Duodenal mucosa (tissue), 2 donors: Measurements from ENCODE around the gene ME3.
A peak's percentile ranks its signal among the peaks of the same experiment; 100 is the strongest.

ENCODE experiments used
- H3K27ac ChIP-seq: one replicate; pipeline ENCODE4 v1.7.0; 2013; ENCODE audit warnings: low read depth, low read length
- H3K27me3 ChIP-seq, 2 donors: one replicate each; pipeline ENCODE4 v1.7.0; 2013; ENCODE audit warnings: low read length in 2 of 2, control low read depth in 1 of 2; ENCODE audit not compliant: insufficient read depth in 2 of 2, control insufficient read depth in 1 of 2
- H3K36me3 ChIP-seq, 2 donors: one replicate each; pipeline ENCODE4 v1.7.0; 2013; ENCODE audit warnings: low read length in 2 of 2, control low read depth in 1 of 2; ENCODE audit not compliant: insufficient read depth in 2 of 2, control insufficient read depth in 1 of 2
- H3K4me1 ChIP-seq, 2 donors: one replicate each; pipeline ENCODE4 v1.7.0; 2013; ENCODE audit warnings: low read length in 2 of 2, control low read depth in 1 of 2; ENCODE audit not compliant: insufficient read depth in 2 of 2, control insufficient read depth in 1 of 2
- H3K4me3 ChIP-seq, 2 donors: one replicate each; pipeline ENCODE4 v1.7.0; 2013; ENCODE audit warnings: low read length in 2 of 2, low read depth in 1 of 2
- H3K9ac ChIP-seq, 2 donors: one replicate each; pipeline ENCODE4 v1.7.0; 2013; ENCODE audit warnings: low read length in 2 of 2, low read depth in 1 of 2
- H3K9me3 ChIP-seq, 2 donors: one replicate each; pipeline ENCODE4 v1.7.0; 2013; ENCODE audit warnings: low read length in 2 of 2, control low read depth in 1 of 2; ENCODE audit not compliant: control insufficient read depth in 1 of 2

ME3 gene

DNA sequence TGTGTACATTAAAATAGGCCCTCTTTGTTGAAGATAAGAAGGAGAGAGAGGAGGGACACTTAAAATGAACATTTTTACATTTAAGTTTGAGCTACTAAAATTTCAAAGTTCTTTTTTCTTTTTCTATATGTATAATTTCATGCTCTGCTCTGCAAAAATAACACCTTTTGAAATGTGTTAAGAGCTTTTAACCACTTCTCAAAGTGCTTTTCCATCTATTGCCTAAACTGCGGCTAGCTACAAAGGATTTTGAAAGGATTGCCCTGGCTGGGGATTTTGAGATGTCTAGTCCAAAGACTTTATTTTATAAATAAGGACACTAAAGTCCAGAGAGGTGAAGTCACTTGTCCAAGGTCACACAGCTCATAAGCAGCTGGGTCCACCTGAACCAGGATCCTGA lies 159.3 kb downstream of the ME3 start:
- Histone ChIP-seq H3K27ac (no peak overlapping the region), H3K4me3 (no peak overlapping the region), H3K4me1 (peaks cover 34 to 37% of the 10 kb centered on the region in 2 donors), H3K9me3 (peaks cover 0 to 6% of the 10 kb centered on the region in 2 donors), H3K27me3 (no peaks in the 10 kb centered on the region), H3K9ac (no peak overlapping the region), H3K36me3 (no peaks in the 10 kb centered on the region)

DNA sequence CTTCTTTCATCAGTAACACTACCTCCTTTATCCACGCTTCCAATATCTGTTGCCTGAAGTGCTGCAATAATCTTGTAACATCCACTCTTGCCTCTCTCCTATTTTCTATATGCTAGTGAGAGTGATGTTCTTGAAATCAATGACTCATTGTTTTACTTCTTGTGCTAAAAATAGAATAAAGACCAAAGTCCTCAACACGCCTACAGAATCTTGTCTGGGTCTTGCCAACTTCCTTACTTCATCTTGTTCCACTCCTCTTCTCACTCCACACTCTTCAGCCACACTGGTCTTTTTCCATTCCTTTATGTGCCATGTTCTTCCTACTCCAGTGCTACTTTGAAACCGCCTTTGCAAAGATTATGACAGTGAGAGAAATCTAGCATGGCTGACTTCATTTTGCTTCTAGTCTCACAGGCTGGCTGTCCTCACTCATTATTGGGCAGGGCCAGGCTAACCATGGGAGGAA lies 161.3 kb downstream of the ME3 start:
- no peaks in the 10 kb centered on the region for H3K27me3 ChIP-seq
- H3K27ac ChIP-seq, result no peak overlapping the region
- no peaks in the 10 kb centered on the region for H3K36me3 ChIP-seq
- H3K9me3 ChIP-seq, result peaks cover 0 to 6% of the 10 kb centered on the region in 2 donors
- peaks cover 36 to 43% of the 10 kb centered on the region in 2 donors for H3K4me1 ChIP-seq
- no peak overlapping the region for H3K9ac ChIP-seq
- no peak overlapping the region for H3K4me3 ChIP-seq

DNA sequence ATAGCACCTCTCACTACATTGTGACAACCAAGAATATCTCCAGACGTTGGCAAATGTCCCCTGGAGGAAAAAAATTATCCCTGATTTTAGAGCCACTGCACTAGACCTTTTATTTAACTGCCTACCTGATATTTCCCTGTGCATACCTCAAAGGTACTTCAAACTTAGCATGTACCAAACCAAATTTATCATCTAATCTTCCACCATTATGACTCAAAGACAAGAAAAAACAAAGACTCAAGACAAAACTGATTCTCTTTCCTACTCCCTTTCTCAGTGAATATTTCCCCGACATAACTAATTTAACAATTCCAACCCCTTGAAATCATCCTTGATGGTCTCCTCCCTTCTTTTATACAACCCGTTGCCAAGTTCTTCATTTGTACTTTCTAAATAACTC lies 161.7 kb downstream of the ME3 start:
- Histone ChIP-seq H3K9me3 (peaks cover 0 to 6% of the 10 kb centered on the region in 2 donors), H3K4me3 (no peak overlapping the region), H3K9ac (no peak overlapping the region), H3K36me3 (no peaks in the 10 kb centered on the region), H3K27me3 (no peaks in the 10 kb centered on the region), H3K4me1 (peaks cover 36 to 43% of the 10 kb centered on the region in 2 donors), H3K27ac (no peak overlapping the region)

DNA sequence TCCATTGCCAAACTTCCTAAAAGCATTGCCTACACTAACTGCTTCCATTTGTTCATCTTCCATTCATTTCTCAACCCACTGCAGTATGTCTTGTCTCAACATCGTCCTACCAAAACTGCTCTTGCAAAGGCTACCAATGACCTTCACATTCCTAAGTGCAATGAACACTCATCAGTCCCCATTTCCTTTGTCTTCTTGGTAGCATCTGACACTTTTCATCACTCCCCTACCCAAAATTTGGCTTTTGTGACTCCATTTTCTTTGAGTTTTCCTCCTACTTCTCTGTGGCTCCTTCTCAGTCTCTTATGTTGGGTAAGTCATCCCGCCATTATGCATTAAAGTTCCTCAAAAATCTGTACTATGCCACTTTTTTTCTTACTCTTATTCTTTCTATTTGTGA lies 162.3 kb downstream of the ME3 start:
- Histone ChIP-seq H3K9me3 (peaks cover 0 to 6% of the 10 kb centered on the region in 2 donors), H3K4me3 (no peak overlapping the region), H3K9ac (no peak overlapping the region), H3K36me3 (no peaks in the 10 kb centered on the region), H3K27ac (no peak overlapping the region), H3K27me3 (no peaks in the 10 kb centered on the region), H3K4me1 (peaks cover 36 to 43% of the 10 kb centered on the region in 2 donors)

DNA sequence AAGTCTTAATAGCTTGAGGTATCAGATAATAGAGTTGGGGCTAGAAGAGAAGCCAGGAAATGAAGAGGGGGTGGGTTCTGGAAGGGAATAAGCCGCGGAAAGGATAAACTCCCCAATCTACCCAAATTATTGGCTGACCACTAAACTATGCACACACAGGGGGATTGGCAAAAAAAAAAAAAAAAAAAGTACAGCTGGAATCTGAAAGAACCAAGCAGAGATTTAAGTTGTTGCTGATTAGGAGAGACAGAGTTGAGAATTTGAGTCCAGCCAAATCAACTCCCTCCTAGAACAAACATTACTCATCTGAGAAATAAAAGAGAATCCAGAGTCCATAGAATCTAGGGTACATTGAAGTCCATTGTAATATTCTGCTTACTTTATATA lies 162.8 kb downstream of the ME3 start:
- H3K9me3 ChIP-seq, result peaks cover 0 to 6% of the 10 kb centered on the region in 2 donors
- peaks cover 36 to 43% of the 10 kb centered on the region in 2 donors for H3K4me1 ChIP-seq
- no peak overlapping the region for H3K9ac ChIP-seq
- peak overlapping the region; percentile 34 to 37 for H3K4me3 ChIP-seq
- no peaks in the 10 kb centered on the region for H3K27me3 ChIP-seq
- no peak overlapping the region for H3K27ac ChIP-seq
- no peaks in the 10 kb centered on the region for H3K36me3 ChIP-seq

DNA sequence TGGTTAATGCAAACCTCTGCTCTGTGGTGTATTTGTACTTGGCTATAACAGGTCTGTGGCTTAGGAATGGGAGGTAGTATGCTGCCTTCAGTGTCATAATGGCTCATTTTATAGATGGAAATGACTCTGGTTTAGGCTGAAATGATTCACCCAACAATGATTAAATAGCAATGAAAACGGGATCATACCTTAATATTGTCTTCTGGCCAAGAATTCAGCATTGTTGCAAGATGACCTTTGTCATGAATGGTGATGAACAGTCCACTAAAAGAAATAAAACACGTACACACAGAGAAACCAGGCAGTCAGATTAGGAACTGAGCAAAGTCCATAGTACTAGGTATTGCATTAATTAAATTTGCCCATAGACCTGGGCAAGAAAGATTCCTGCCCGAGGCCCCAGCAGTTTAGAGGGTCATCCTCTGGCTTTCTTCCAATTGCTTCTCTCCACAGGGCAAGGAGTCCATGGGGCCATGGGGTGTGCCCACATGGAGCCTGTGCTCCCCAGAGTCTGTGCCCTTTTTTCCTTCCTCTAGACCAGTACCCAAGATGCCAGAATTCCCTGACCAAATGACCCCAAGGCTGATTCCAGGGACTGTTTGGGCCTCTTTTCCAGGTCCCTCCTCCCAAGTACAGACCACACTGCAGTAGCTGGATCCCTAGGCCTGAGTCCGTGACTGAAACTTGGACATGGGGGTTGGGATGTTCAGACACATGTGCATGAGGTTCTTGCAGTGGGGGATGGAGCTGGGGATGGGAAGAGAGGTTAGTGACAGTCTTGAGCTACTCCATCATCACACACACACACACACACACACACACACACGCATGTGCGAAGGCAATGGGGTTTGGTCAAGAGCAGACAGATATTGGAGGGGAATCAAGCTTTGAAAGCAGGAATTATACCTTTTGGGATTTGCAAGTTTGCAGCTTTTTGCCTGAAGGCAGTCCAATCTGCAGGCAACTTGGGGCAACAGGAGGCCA lies 163.5 kb downstream of the ME3 start:
- H3K9ac ChIP-seq, result no peak overlapping the region
- peaks cover 0 to 6% of the 10 kb centered on the region in 2 donors for H3K9me3 ChIP-seq
- H3K36me3 ChIP-seq, result no peaks in the 10 kb centered on the region
- peak overlapping the region; percentile 34 to 37 for H3K4me3 ChIP-seq
- H3K27ac ChIP-seq, result no peak overlapping the region
- H3K27me3 ChIP-seq, result no peaks in the 10 kb centered on the region
- peaks cover 36 to 43% of the 10 kb centered on the region in 2 donors for H3K4me1 ChIP-seq

DNA sequence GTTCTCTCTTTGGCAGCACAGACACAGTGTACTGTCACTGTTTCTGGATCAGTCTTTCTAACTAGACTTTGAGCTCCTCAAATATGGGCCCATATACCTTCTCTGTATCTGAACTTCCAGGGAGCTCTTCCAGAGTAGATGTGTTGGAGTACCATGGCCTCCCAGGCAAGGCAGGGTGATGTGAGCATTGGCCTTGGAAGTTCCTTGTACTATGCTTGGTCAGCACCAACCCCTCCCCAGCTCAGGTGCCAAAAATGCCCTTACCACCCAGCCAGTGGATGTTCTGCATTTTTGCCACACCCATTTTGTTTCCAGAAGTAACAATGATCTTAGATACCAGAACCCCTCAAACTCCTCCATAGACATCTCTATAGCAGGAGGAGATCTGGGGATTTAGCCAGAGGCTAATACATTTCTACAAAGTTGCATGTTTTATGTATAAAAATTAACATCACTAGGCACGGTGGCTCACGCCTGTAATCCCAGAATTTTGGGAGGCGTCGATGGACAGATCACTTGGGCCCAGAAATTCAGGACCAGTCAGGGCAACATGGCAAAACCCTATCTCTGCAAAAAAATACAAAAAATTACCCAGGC lies 165.1 kb downstream of the ME3 start:
- H3K36me3 ChIP-seq, result no peaks in the 10 kb centered on the region
- peaks cover 0 to 6% of the 10 kb centered on the region in 2 donors for H3K9me3 ChIP-seq
- no peak overlapping the region for H3K4me3 ChIP-seq
- peaks cover 36 to 38% of the 10 kb centered on the region in 2 donors for H3K4me1 ChIP-seq
- H3K27ac ChIP-seq, result no peak overlapping the region
- no peak overlapping the region for H3K9ac ChIP-seq
- H3K27me3 ChIP-seq, result no peaks in the 10 kb centered on the region

DNA sequence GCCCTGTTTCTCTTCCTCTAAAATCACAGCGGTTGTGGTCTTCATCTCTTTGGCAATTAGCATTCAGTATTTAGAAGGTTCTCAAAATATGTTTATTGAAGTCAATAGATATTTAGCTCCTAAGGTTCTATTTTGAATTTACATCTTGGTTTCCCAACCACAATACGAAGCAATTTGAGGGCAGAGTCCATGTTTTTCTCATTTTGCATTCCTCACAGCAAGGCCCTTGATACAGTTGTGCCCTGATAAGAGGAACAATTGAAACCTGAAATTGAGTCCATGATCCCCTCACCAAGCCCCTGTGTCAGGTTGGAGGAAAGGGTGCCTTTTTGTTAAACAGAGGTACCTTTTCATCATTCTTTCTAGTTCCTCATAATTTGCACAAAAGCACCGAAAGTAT lies 166.2 kb downstream of the ME3 start:
- Histone ChIP-seq H3K36me3 (no peaks in the 10 kb centered on the region), H3K27me3 (no peaks in the 10 kb centered on the region), H3K9me3 (no peaks in the 10 kb centered on the region), H3K9ac (no peak overlapping the region), H3K27ac (no peak overlapping the region), H3K4me1 (peaks cover 29 to 32% of the 10 kb centered on the region in 2 donors), H3K4me3 (no peak overlapping the region)

DNA sequence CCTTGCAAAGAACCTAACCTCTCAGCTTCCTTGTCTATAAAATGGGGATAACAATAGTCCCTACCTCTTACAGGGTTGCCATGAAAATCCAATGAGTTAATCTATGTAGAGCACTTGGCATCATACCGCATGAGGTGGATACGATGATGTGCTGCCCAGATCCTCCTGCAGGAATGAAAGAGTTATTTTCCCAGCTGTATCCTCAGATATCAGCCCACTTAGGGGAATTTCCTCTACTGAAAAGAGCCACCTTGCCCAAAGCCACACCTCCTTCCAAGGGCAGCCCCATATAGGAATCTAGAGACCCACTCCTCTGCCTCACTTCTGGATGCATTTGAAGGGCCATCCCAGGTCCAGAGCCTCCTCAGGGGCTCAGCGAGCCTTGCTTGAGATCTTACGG lies 169.3 kb downstream of the ME3 start:
- Histone ChIP-seq H3K4me3 (no peak overlapping the region), H3K27me3 (no peaks in the 10 kb centered on the region), H3K9ac (no peak overlapping the region), H3K36me3 (no peaks in the 10 kb centered on the region), H3K4me1 (peaks cover 8 to 12% of the 10 kb centered on the region in 2 donors), H3K27ac (no peak overlapping the region), H3K9me3 (no peaks in the 10 kb centered on the region)

DNA sequence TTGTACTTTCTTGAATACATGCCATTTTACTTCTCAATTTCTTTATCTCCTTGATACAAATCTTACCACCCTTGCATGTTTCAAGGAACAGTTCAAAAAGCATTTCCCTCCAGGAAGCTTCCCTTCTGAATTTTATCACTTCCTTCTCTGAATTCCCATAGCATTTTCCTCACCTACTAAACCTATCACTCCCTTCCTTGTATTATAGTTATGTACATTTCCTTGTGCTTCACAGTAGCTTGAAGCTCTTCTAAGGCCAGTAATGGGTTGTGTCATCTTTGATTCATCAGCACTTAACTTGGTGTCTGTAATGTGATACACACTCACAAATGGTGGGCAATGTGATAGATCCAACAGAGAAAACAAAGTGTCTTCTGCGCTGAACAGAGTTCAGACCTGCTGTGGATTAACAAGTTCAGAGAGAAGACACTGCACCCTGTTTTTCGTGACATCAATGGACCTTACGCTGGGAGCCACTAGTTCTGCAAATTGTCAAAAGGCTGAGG lies 170.2 kb downstream of the ME3 start:
- Histone ChIP-seq H3K27me3 (no peaks in the 10 kb centered on the region), H3K36me3 (no peaks in the 10 kb centered on the region), H3K4me3 (no peak overlapping the region), H3K27ac (no peak overlapping the region), H3K9me3 (no peaks in the 10 kb centered on the region), H3K9ac (no peak overlapping the region), H3K4me1 (peaks cover 6 to 10% of the 10 kb centered on the region in 2 donors)
